ENCODE results near the gene GBP7.
A peak's percentile ranks its signal among the peaks of the same experiment; 100 is the strongest.
"Not testable (repeated sequence)": the region's sequence is repeated elsewhere in the genome, so short reads cannot be mapped to it uniquely, and the experiment has no call there.

The GBP7 gene

DNA sequence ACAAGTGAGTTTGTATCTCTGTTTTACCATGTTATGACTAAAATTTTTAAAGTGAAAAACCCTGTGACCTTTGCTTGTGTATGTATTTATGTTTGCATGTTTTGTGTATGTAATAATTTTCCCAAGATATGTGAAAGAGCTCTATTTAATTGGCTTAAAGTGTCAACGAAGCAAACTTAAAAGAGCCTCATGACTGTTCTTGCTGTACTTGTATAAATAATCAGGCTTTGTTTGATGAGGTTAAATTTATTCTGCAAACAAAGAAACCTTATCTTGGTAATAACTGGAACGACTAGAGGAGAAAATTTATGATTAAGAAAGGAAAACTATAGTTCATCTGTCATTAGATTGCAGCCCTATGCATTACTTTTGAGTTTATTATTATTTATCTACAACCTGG lies 6.6 kb downstream of the GBP7 start:
- DNase-seq = no peak

DNA sequence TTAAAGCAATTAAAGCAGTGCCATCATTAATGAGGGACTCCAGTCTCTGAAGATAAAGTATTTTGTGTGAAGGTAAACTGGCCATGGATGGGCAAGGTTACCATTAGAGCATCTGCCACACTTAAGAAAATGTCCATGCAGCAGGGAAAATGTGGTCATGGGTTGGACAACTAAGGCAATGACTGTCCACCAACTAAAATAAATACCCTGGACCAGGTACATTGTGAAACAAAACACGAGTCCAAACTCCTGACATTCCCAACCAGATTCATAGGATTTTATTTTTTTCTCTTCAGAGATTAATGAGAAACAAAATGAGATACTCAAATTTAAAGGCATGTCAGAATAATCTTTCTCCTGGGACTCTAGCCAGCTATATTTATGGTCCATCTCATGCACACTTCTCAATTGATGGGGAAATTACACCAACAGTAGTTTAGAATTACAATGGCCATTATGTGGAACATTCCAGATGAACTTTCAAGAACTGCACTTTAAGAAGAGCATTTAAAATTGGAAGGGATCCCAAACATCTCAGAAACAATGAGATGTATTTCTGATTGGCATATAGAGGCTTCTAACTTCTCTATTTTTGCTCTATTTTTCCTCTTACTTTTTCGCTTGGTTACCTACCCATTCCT lies 8.1 kb downstream of the GBP7 start:
- no peak for DNase-seq

DNA sequence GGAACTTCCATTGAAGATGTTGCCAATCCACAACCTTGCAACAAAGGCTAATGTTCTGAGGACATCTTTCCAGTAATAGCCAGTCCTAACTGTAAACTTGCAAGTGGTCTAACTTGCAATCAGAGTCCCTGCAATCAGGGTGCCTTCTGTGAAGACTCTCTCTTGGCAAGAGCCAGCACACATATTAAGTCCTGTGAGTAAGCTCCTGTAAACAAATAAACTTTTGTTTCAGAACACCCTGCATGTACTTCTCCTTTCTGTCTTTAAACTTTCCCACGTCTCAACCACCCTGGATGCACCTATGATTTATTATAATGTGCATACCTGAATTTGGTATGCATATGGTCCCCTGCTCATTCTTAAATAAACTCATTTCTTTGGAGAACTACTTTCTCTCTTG lies 9.1 kb downstream of the GBP7 start:
- no peak for DNase-seq

DNA sequence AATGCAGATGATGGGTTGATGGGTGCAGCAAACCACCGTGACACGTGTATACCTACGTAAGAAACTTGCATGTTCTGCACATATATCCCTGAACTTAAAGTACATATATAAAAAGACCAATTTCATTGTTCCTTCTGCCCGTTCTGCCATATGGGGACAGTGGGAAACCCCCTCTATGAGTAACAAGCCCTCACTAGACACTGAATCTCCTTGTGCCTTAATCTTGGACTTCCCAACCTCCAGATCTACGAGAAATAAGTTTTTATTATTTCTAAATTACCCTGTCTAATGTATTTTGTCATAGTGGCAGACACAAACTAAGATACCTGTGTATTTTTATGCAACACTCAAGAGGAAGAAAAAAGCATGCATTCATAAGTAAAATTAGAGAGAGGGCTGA lies 10.0 kb downstream of the GBP7 start:
- no peak for DNase-seq

DNA sequence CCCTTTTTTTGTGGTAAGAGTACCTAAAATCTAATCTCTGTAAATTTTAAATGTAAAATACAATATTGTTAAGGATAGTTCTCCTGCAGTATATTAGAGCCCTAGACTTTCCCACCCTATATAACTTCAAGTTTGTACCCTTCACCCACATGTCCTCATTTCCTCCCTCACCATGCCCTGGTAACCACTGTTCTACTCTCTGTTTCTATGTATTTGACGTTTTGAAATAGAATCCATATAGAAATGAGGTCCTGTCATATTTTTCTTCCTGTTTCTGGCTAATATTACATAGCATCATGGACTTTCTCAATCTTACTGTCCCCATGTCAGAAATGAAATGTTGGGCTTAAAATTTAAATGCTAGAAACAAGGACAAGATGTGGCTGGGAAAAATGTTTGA lies 24.8 kb downstream of the GBP7 start:
- no peak for DNase-seq

DNA sequence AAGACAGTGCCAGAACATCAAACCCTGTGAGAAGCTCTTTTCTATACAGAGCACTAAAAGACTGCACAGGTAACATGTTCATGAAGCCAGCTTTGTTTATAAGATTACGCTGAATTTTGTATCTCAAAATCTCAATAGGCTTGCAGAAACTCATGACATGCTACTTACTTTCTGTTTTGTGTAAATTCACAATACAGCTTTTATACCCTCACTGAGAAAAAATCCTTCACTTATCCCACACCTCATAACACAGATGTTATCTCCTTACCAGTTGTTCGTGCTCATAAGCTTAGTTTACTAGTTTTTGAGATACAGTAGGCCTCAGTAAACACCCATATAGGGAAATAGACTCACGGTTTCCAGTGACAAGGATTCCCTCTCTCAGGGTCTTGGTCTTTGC lies 25.8 kb downstream of the GBP7 start:
- DNase-seq = no peak

DNA sequence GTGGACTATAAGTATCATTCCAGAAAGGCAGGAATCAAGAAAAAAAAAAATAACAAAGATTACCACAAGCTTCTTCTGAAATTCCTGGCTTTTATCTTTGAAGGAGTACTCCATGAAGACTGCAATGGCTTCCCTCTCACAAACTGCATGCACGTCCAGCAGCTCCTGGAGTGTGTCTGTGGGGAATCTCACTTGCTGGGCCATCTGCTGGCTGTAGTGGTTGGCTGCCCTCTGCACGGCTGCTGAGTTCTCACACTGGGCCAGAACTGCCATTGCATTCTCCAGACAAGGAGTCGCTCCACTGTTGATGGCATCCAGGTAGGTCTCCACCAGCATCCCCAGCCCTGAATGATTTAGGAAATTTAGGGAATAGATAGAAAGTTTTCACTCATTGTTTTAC lies 26.6 kb downstream of the GBP7 start:
- DNase-seq = no peak

DNA sequence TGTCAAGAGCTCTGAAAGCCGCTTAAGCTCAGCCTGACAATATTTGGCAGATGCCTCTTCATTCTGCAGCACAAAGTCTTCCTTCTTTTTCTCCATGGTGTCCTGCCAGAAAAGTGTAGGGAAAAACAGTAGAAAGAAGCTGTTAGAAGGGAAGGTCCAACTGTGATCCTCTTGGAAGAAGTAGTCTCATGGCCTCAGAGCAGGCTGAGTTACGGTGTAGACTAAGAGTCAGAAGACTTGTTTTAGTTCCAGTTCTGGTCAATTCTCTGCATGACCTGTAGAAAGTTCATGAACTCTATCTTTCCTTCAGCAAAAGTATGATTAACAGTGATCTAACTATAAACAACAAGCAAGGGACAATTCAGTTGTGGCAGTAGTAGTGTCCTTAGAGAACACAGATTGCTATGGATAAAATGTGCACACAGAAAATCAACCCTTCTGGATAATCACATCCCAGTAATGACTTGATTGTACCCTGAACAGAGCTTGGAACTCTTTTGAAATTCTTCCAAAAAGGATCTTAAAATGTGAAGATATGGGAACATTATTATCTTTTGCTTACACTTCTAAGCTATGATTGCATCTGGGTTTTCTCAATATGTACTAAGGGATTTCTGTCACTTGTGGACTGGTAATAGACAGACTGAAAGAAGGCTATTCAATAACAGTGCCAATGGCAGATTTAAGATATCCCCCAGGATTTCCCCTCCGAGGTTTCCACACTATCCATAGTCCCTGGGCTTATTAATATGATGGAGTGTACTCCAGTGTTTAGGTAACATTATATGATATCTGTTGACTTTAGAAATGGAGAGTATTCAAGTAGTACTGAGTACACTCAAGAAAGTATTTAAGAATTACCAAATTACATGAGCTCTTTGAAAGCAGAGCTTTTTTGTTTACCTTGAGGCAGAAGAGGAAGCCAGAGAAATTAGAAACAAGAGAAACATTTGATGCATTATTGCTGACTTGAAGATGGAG lies 27.8 kb downstream of the GBP7 start:
- DNase-seq = no peak

DNA sequence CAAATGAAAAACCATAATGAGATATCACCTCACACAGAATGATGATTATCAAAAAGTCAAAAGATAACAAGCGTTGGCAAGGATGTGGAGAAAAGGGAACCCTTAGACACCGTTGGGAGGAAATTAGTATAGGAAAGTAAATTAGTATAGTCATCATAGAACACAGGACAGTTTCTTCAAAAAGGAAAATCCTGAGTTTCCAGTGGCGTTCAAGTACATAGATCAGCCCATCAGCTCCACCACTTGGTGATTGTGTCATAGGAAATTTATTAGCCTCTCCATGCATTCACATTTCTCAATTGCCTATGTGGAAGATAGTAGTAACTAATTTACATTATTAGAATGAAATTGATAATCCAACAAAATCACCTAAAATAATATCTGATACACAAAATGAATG lies 29.1 kb downstream of the GBP7 start:
- DNase-seq = no peak

DNA sequence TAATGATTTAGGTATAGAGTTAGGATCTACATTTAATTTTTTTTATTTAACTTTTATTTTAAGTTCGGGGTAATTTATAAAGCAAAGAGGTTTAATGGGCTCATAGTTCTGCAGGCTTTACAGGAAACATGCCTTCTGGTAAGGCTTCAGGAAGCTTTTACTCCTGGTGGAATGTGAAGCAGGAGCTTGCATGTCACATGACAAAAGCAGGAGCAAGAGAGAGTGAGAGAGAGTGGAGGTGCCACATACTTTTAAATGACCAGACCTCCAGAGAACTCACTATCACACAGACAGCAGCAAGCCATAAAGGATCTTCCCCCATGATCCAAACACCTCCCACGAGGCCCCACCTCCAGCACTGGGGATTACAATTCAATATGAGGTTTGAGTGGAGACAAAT lies 32.3 kb downstream of the GBP7 start:
- no peak for DNase-seq

DNA sequence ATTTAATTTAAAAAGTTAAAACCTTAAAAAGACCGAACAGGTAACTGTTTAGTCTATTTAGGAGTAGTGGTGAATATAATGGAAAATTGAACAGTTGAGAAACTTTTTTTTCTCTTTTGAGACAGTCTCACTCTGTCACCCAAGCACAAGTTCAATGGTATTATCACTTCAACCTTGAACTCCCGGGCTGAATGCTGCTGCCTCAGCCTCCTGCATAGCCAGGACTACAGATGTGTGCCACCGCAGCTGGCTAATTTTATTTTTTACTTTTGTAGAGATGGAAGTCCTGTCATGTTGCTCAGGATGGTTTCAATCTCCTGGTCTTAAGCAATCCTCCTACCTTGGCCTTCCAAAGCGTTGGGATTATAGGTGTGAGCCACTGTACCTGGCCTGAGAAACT lies 33.6 kb downstream of the GBP7 start:
- DNase-seq = no peak

DNA sequence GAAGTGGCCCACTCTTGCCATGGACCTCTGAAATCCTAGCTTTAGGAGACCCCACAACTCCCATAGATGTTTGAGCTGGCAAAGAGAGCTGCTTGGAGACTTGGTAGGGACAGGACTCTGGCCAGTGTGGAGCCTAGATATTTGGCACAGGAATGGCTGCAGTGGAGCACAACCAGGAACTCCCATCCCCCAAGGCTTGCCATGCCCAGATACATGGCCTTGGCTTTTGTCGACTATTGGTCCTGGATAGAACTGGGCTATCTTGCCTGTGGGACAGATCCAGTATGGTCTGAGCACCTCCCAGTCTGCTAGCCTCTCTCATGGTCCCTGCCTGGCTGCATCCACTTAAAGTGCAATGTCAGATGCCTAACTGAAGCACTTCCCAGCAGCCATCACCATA lies 42.1 kb downstream of the GBP7 start:
- DNase-seq = no peak

DNA sequence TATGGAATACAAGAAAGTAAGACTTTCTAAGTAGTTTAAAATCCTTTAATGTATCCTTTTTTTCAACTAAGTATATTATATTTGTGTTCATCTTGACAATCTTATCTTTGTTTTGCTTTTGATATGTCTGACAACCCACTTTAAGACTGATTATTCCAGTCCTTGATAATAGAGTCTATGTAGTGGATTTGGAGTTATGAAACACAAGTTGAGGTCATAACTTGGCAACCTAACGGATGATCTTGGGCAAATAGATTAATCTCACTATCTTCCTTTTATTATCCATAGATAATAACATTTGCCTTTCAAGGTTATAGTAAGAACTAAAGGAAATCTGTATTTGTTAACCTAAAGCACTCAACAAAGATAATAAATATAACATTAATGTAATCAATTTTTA lies 45.1 kb downstream of the GBP7 start:
- no peak for DNase-seq

DNA sequence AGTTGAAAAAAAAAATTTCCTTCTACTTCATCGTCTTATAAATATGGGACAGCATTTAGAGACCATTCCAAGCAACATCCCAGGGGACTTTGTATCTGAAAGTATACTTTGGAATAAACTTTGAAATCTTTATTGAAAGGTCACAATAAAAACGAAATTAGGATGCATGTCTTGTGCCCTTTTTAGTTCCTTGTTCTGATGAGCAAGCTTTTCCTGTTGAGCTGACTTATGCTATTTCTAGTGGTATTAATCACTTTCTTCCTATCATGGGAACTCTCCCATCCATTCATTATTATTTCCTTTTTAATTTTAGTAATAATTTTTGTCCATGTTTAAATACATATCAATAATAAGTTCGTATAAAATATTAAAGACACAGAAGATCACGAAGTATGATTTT lies 45.9 kb downstream of the GBP7 start:
- DNase-seq = no peak

DNA sequence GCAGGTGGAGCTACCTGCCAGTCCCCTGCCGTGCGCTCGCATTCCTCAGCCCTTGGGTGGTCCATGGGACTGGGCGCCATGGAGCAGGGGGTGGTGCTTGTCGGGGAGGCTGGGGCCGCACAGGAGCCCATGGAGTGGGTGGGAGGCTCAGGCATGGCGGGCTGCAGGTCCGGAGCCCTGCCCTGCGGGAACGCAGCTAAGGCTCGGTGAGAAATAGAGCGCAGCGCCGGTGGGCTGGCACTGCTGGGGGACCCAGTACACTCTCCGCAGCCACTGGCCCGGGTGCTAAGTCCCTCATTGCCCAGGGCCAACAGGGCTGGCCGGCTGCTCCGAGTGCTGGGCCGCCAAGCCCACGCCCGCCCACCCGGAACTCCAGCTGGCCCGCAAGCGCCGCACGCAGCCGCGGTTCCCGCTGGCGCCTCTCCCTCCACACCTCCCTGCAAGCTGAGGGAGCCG lies 47.8 kb downstream of the GBP7 start:
- not testable (repeated sequence) for DNase-seq

DNA sequence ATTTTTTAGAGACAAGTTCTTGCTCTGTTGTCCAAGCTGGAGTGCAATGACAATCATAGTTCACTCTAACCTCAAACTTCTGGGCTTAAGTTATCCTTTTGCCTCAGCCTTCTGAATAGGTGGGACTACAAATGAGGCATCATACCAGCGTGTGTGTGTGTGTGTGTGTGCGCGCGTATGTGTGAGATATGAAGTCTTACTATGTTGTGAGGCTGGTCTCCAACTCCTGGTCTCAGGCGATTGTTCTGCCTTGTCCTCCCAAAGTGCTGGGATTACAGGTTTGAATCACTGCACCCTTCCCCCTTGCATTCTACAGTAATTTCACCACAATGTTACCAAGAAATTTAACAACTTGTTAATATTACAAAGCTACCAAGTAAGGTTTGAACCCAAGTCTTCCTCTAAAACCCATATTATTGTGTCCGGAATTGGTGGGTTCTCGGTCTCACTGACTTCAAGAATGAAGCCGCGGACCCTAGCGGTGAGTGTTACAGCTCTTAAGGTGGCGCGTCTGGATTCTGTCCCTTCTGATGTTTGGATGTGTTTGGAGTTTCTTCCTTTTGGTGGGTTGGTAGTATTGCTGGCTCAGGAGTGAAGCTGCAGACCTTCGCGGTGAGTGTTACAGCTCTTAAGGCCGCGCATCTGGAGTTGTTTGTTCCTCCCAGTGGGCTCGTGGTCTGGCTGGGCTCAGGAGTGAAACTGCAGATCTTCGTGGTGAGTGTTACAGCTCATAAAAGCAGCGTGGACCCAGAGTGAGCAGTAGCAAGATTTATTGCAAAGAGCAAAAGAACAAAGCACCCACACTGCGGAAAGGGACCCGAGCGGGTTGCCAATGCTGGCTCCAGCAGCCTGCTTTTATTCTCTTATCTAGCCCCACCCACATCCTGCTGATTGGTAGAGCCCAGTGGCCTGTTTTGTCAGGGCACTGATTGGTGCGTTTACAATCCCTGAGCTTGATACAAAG lies 48.9 kb downstream of the GBP7 start:
- peak; percentile 68 for DNase-seq

DNA sequence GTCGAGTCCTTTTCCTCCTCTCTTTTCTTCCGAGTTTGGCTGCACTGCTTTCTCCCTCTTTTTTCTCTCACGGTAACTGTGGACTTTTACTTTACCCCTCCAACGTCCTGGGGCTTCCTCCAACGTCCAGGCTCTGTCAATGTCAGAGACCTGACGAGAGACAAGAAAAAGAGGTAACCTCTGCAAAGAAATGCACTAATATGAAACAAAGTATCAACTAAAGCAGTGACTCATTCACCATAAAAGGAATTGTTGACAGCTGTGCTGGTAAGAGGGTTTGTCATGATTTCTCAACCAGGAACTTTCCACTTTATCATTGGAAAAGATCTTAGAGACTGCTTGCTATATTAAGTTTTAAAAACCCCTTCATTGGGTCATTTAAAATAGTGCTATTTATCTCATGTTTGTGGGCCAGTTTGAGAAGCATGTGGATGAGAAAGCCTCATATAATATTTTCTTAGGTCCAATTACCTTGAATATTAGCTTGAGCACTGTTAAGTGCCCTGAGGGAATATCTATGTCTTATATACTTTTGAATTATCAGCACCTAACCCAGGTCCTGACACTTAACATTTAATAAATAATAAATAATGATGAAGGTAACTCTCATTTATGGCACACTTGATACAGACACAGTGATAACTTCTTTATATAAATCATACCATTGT lies 49.8 kb downstream of the GBP7 start, which contains the start of gene GBP2:
TSS of gene GBP2 (minus strand) at position 202 of the 668 bp plus-strand sequence. CDS start 4,148 bp downstream, outside the sequence.
- DNase-seq = peak; percentile 20

DNA sequence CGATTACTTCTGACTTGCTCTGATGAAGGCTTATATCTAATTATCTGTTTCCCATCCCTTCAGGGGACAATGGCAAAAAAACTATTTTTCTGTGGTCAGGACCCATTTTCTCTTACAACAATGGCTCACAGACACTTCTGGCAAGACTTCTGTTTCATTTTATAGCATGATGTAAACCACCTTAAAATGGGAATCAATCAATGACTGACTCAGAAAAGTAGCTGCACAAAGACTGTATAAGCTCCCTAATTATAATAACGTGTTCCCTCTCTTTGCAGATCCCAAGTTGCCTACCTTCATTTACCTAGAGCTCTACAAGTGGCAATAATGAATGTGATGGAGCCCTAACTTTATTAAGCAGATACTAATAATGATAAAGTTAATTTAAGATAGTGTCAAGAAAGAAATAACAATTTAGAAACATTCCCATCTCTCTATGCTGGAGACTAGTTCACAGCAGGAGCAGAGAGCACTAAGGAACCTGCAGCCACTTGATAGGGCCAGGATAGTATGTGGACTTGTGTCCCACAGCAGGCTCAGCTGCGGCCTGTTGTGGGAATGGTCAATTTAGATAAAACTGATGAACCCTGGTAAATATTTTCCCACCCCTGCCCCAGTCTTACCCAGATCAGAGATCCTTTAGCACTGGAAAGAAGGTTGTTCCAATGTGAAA lies 50.4 kb downstream of the GBP7 start:
- DNase-seq = no peak

DNA sequence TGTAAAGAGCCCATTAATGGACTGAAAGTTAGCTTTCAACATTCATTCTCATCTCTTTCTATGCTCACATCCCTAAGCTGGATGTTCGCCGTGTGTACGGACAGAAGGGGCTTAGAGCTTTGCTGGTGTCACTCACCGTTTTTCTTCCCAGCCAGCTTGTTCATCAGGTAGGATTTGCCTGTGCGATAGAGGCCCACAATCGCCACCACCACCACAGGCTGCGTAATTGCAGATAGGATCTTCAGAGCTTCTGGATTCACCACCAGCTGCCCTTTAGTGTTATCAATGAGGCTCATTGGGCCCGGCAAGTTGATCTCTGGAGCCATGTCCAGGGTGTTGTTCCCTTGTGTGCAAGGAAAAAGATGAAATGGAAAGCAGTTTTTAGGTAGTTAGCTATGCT lies 54.2 kb downstream of the GBP7 start:
- DNase-seq = no peak

DNA sequence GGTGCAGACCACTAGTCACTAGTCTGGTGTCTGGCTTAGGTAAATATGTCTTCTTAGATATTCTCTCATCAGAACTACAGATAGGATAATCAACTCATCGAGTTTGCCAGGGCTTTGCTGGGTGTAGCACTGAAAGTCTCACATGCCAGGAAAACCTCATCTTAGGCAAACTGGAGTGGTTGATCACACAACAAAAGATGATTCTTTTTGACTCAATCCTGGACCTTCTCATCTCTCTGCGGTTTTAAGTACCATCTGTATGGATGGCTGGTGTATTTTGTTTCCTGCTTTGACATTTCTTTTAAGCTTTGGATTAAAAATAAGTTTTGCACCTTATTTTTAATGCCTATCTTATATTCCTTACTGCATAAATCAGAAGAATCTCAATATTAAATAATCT lies 61.1 kb downstream of the GBP7 start:
- DNase-seq = no peak

DNA sequence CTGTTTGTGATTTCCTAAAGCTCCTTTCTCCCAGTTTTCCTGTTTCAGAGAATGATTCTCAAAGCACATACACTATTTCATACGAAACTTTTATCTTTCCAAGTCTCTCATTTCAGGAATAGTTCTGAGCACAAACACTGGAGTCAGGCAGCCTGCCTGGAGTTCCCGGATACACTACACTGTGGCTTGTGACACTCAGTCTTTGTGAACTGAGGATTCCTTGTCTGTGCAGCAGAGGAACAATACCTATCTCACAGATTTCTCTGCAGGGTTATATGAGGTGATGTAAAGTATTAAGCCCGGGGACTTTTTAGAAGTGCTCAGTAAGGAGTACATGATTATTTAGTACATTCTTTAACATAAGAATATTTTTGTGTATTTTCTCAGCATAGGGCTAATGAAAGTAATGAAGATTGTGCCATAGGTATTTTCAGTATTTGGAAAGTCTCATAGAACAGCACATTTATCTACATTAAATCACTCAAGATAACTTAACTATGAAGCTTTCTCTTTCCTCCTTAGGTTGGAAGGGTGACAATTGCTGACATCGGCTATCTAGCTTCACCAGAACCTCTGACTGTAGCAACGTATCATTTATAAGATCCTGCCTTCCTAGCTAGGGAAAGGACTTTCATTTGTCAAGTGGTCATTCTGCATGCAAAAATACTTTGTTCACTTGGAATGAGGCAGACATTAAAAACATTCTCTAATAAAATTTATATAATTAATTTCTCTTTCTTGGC lies 62.8 kb downstream of the GBP7 start:
- DNase-seq = no peak

Data from activated CD4-positive, alpha-beta T cell treated with anti-CD3 and anti-CD28 coated beads, Interleukin-2, amount 50 U/mL, for 1 hour (primary cell).